ENCODE data around the gene DPEP2.
"Not testable (repeated sequence)": the region's sequence is repeated elsewhere in the genome, so short reads cannot be mapped to it uniquely, and the experiment has no call there.

DPEP2 gene

DNA sequence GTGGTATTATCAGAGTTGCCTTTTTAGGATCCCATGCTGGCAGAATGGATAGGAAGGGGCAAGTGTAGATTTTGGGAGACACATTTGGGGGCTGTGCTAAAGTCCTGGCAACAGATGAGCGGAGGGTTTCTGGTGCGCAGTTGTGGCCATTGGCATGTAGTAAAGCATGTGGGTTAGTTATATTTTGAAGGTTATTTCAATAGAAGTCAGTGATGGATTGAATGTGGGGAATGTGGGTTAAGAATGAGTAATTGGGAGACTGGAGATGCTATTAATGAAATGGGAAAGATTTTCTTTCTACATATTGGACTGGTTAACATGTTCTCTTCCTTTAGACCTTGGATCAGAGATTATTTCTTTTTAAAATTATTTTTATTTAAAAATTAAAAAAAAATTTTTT is 33.8 kb upstream of the DPEP2 start:
- TF ChIP-seq, protein P1, sequence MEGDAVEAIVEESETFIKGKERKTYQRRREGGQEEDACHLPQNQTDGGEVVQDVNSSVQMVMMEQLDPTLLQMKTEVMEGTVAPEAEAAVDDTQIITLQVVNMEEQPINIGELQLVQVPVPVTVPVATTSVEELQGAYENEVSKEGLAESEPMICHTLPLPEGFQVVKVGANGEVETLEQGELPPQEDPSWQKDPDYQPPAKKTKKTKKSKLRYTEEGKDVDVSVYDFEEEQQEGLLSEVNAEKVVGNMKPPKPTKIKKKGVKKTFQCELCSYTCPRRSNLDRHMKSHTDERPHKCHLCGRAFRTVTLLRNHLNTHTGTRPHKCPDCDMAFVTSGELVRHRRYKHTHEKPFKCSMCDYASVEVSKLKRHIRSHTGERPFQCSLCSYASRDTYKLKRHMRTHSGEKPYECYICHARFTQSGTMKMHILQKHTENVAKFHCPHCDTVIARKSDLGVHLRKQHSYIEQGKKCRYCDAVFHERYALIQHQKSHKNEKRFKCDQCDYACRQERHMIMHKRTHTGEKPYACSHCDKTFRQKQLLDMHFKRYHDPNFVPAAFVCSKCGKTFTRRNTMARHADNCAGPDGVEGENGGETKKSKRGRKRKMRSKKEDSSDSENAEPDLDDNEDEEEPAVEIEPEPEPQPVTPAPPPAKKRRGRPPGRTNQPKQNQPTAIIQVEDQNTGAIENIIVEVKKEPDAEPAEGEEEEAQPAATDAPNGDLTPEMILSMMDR (IDR thresholded peaks at IDR 0.05; ENCODE audit: low read depth, low read length, missing control alignments): no peak

DNA sequence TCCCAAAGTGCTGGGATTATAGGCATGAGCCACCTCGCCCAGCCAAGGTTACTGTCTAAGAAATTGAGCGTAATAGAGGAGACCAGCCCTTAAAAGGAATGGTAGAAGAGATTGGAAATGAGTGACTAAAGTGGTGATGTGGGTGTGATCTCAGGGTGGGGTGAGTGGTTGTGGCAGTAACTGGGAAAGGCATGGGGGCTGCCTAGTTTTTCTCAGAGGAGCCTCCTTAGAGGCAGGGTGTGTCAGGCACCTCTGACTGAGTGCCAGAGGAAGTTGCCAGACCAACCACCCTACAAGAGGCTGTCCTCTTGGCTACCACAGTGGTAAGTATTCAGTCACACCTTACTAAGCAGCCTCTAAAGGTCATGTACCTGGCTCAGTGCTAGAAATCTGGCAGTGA is 32.7 kb upstream of the DPEP2 start:
- TF ChIP-seq, protein P1 (IDR thresholded peaks at IDR 0.05; ENCODE audit: low read depth, low read length, missing control alignments): no peak
- no peak overlapping the region for H3K4me3 ChIP-seq (ENCODE audit: low read depth, low read length)
- no peak for DNase-seq (ENCODE audit: low read depth)

More for the DNA sequence above, 33.8 kb upstream of the DPEP2 start:
- no peak overlapping the region for H3K4me3 ChIP-seq (ENCODE audit: low read depth, low read length)
- no peak for DNase-seq (ENCODE audit: low read depth)

DNA sequence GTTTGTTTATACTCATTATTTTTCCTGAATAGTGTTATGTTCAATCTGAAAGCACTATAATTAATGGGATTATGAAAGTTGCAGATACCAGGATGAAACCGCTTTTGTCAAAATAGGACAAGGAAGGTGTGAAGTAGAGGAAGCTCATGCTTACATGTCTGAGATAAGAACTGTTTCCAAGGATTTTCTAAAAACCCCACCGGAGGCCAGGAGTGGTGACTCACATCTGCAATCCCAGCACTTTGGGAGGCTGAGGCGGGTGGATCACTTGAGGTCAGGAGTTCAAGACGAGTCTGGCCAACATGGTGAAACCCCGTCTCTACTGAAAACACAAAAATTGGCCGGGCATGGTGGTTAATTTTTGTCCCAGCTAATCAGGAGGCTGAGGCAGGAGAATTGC is 30.8 kb upstream of the DPEP2 start:
- H3K4me3 ChIP-seq (ENCODE audit: low read depth, low read length); DNase-seq (ENCODE audit: low read depth): not testable (repeated sequence)

DNA sequence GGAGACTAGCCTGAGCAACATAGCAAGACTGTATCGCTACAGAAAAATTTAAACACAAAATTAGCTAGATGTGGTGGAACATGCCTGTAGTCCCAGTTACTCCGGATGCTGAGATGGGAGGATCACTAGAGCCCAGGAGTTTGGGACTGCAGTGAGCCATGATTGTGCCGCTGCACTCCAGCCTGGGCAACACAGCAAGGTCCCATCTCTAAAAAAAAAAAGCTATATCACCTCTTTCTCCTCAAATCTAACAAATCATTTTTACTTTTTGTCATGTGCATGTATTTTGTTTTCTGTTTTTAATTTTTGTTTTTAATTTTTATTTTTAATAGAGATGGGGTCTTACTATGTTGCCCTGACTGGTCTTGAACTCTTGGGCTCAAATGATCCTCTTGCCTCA is 29.7 kb upstream of the DPEP2 start:
- DNase-seq (ENCODE audit: low read depth): no peak
- TF ChIP-seq, protein P1 (IDR thresholded peaks at IDR 0.05; ENCODE audit: low read depth, low read length, missing control alignments): no peak
- no peak overlapping the region for H3K4me3 ChIP-seq (ENCODE audit: low read depth, low read length)

DNA sequence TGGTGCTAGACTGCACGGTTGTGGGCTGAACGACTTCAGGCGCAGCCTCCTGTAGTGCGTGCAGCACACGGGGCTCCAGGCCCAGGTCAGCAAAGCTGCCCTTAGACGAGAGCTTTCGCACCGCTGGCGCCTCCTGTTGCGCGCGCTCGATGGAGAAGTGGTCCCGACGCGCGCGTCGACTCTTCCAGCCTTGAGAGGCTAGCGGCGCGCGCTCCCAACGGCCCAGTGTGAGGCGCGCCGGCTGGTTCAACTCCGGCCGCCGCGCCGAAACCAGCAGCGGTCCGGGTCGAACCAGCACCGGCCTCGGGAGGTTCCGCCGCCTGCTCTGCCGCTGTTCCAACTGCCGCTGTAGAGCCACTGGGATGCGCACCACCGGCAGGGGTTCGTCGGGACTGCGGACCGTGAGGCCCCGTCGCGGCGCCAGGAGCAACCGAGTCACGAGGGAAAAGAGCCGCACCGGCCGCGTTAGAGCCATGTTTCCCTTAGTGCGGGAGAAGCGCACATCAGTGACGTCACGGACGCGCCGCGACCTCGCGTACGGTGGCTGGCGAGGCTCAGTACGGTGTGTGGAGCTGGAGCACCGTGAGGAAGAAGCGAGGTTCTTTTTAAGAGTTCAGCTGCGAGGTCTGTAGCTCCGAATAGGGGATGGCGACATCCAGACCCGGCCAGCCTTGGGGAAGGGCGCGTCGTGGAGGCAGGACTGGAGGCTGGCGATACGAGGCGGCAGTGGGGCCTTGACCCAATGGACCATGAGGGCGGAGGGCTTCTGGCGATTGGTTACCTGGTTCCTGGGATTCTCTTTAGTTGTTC is 23.6 kb upstream of the DPEP2 start, which contains the start of the genes DDX28 and DUS2:
TSS of gene DDX28 (minus strand) at position 505 of the 810 bp plus-strand sequence. CDS start at position 475, 30 bp downstream.
TSS of gene DUS2 (plus strand) at position 557 of the 810 bp plus-strand sequence. CDS start 14,740 bp downstream, outside the sequence.
- peak within 1 kb of the TSS; percentile 95 for H3K4me3 ChIP-seq (ENCODE audit: low read depth, low read length)
- DNase-seq (ENCODE audit: low read depth): peak; percentile 78
- TF ChIP-seq, protein P1 (IDR thresholded peaks at IDR 0.05; ENCODE audit: low read depth, low read length, missing control alignments): peak; percentile 3

DNA sequence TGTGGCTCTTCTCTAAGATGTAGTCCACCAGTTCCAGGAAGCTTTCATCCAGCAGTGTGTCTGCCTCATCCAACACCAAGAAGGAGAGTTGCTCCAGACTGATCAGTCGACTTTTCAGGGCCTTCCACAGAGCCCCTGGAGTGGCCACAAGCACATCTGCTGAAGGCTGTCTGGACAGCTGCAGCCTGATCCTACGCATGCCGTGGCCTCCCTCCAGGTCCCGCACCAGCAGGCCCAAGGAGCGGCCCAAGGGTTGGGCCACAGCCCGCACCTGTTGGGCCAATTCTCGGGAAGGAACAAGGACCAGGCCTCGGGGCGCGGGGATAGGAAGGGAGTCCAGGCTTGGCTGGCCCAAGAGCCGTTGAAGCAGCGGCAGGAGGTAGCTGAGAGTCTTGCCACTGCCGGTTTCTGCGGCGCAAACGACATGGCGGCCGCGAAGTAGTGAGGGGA is 23.0 kb upstream of the DPEP2 start:
- no peak for DNase-seq (ENCODE audit: low read depth)
- H3K4me3 ChIP-seq (ENCODE audit: low read depth, low read length): peak overlapping the region; percentile 95
- TF ChIP-seq, protein P1 (IDR thresholded peaks at IDR 0.05; ENCODE audit: low read depth, low read length, missing control alignments): no peak

DNA sequence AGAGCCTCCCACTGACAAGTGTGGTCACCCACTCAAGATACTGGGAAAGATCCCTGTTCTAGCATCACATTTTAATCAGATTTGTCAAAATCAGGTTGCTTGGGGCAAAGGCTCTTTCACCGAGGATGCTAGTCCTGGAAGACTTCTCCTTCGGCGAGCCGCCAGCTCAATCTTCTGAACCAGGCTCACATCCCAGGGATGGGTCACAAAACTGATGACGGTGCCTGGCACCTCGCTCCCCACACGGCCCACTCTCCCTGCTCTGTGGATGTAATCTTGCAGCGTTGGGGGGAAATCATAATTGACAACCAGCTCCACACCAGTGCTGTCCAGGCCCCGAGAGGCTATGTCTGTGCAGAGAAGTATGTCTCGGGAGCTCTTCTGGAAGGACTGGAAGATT is 22.2 kb upstream of the DPEP2 start:
- H3K4me3 ChIP-seq (ENCODE audit: low read depth, low read length): no peak overlapping the region
- DNase-seq (ENCODE audit: low read depth): no peak
- TF ChIP-seq, protein P1 (IDR thresholded peaks at IDR 0.05; ENCODE audit: low read depth, low read length, missing control alignments): no peak

Data from GM12864 (cell line).